ENCODE data around the gene USO1.
"Not testable (repeated sequence)": the region's sequence is repeated elsewhere in the genome, so short reads cannot be mapped to it uniquely, and the experiment has no call there.

The USO1 gene

DNA sequence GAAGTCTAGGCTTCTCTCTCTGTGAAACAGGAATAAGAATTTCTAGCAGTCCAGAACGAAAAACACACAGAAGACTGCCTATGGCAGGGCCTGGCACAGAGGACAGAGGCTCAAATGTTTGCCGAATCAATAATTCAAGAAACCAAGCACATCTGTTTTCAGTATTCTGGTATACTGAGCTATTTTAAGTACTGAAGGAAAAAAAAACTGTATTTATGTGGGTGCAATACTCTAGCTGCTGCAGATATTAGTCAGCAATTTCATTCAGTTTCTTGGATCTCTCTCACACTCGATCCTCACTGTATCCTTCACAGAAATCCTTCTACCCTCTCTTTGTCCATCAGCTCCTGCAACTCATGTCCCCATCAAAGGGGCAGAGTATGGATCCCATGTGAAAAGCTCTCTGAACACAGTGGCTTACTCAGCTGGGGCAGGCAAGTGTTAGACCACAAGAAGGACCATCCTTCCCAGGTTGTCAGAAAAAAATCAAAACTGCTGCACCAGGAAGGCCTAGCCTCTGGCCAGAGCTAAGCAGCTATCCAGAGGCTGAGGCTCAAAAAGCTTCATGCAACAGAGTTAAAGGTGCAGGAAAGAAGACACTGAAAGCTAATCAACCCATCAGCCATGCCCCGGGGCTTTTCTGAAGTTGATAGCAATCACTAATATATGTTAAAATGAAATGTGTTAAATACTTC is 9.1 kb upstream of the USO1 start:
- DNase-seq, result no peak

DNA sequence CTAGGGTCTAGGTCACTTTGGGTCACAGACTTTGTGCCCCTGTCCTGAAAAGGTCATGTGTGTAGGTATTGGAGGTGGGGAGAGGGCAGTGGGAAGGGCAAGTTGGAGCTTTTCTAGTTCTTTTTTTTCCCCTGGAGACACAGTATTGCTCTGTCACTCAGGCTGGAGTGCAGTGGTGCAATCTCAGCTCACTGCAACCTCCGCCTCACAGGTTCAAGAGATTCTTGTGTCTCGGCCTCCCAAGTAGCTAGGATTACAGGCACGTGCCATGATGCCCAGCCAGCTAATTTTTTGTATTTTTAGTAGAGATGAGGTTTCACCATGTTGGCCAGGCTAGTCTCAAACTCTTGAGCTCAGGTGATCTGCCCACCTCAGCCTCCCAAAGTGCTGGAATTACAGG is 8.3 kb upstream of the USO1 start:
- DNase-seq, result not testable (repeated sequence)

DNA sequence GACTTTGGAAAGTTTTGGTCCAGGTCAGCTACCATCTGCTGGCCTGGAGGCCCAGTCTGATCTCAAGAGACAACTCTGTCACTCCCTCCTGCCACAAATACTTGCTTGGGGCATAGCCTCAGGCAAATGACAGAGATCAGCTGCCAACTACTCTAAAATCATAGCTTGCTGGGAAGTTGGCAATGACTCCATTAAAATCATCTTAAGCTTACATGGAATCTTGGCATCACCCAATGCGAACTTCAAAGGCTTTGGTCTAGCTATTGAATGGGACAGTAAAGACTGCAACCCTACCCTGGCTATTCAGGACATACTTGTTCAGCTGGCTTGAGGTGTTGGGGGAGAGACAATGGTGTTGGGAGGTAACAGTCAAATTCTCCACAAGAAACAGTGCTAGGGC is 7.0 kb upstream of the USO1 start:
- DNase-seq, result no peak

DNA sequence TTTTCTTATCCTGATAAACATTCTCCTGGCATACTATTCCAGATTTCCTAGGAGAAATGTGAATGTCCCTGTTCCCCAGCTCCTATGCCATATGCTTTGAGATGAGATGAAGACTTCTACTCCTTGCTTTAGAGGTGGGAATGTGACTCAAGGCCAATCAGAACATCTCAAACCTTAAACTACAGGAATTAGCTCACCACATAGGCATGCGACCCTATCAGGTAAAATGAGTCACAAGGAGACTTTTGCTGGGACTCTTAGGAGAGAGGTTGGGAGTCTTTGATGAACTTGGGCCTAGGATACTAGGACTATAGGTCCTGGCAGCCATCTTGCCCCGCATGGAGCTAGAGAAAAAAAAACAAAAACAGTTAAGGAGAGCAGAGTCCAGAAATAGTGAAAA is 5.8 kb upstream of the USO1 start:
- no peak for DNase-seq

DNA sequence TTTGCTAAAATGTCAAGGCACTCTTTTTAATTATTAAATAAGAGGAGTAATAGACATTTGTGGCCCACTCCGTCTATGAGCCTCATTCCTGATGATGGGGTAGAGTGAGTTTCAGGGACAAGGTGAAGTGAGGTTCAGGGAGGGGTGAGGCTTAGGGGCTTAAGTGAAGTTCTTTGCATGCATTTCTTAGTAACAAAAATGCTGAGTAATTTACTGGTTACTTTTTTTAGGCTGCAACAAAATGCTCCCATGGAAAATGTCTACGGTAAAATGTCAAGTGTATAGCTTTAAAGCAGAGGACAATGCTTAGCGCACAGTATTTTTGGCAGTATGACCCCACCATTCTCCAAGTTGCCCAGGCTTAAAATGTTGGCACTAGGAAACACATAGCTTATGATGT is 2.0 kb upstream of the USO1 start:
- DNase-seq, result no peak

DNA sequence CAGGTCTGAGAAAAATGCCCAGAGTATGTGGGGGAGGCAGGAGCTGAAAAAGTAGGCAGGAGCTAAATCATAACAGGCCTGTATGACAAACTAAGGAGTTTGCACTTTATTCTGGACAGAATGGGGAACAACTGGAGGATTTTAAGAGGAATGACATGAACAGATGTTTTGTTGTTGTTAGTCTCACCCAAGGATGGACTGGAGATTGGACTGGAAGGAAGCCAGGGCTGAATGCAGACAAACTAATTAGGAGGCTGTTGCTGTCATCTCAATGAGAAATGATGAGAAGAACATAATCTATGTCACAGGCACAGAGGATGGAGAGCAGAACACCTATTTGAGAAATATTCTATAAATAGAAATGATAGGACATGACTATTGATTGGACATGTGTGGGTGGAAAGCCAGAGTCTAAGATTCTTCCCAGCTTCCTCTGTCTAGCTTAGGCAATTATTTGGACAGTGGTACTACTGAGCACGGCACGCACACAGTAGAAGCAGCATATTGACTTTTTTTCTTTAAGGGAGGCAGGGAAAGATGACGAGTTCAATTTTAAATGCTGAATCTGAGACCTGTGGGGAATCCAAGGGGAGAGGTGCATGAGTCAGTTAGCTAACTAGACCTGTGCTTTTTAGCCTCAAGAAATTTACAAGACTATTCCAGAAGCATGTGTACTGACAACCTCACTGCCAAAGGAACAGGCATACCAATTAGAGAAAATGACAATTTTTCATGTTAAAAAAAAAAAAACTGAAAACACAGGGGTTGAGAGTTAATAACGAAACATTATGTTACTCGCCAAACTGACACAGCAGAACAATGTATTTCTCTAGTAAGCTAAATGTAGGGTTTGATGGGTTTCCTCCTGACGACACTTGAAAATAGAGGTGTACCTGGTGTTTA is 963 bp upstream of the USO1 start:
- peak; percentile 37 for DNase-seq

DNA sequence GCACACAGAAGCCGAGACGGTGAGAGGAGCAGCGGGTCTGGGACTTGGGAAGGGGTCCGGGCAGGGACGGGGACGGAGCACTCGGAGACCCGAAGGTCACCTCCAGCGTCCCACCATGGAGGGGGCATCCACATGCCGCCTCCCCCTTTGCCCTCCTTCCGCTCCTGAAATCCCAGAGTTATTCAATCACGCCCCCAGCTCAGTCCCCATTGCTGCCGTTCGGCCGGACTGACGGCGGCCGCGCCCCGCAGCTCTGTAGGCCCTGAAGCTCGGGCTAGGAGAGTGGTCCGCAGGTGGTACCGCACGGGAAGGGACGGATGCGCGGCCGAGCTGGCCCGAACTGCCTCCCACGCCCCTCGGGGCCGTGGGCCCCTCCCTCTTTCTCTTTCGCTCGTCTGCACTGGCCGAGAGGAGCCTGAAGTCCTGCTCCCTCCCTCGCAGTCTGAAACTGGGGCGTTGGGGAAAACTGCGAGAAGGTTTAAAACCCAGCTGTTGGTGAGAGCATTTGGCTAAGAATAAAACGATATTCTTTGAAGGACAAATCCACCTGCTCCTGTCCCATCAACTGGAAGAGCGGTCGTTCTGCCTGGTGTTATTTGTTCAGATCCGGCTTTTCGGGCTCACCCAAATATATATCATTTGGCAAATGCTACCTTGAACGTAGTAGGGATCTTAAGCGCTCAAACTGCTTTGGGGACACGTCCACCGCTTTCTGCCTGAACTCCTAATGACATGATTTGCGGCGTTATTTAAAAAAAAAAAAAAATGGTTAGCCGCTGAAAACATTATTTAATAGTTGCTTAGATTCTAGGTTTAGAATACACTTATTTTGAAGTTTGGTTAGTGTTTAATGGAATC is 719 bp downstream of the USO1 start:
- no peak for DNase-seq

DNA sequence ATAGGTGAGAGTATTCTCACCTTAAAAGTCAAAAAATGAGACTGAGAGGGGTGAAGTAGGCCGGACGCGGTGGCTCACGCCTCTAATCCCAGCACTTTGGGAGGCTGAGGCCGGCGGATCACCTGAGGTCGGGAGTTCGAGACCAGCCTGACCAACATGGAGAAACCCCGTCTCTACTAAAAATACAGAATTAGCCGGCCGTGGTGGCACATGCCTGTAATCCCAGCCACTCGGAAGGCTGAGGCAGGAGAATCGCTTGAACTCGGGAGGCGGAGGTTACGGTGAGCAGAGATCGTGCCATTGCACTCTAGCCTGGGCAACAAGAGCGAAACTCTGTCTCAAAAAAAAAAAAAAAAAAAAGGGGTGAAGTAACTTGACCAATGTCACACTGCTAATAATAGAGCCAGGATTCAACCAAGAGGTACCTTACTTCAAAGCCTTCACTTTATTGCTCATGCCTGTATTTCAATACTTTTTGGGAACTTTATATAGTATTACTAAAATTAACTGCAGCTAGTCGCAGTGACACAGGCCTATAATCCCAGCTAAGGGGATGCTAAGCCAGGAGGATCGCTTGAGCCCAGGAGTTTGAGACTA is 1.7 kb downstream of the USO1 start:
- not testable (repeated sequence) for DNase-seq

DNA sequence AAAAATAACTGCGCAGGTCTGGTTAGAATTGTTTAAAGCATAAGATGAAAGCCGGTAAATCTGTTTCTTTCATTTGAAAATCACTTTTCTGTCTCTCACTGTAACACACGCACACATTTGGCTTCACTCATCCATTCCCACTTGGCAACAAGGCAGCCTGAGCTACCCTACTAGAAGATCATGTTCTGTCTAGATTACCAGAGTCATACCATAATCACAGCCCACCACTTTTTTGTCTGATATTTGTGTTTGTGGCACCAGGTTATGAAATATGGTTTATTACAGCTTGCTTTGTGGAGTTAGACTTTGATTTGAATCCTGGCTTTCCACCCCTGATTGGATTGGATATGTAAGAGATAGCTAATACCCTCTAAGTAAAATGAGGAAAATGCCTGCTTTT is 2.2 kb downstream of the USO1 start:
- no peak for DNase-seq

DNA sequence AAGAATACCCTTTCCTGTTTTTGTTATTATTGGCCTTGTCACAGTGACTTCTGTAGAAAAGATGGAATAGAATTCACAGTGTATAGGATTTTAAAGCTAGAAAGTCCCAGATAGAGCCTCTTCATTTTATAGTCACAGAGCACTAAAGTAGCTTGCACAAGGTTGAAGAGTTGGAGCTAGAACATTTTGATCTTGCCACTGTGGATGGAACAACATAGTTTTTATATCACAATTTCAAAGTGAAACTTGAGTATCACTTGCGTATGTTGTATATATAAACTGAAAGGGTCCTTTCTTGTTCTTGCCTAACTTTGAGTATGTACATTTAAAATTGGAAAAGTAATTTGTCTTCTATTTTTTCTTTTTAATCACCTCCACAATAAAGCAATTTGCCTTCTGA is 2.7 kb downstream of the USO1 start:
- no peak for DNase-seq

DNA sequence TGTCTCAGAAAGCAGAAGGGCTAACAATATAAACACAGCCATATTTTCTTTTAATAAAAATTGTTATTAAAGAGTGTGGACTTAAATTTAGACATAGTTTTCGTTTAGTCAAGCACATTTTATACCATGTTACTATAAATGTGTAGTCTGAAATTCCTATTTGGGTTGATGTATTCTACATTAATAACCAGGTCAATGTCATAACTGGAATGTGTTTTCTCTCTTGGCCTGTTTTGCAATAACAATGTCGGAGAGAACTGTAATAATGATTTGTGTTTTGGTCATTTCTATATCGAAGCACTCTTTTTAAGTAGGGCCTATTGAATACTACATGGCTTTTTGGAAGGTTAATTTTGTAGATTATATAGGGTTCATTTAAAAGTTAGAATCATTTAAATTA is 5.5 kb downstream of the USO1 start:
- DNase-seq, result no peak

DNA sequence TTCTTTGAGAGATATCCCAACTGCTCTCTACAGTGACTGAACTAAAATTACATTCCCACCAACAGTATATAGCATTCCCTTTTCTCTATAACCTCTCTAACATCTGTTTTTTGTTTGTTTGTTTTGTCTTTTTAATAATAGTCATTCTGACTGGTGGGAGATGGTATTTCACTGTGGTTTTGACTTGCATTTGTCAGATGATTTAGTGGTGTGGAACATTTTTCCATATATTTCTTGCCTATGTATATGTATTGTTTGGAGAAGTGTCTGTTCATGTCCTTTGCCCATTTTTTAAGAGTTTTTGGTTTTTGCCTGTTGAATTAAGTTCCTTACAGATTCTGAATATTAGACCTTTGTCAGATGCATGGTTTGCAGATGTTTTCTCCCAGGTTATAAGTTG is 9.0 kb downstream of the USO1 start:
- no peak for DNase-seq

DNA sequence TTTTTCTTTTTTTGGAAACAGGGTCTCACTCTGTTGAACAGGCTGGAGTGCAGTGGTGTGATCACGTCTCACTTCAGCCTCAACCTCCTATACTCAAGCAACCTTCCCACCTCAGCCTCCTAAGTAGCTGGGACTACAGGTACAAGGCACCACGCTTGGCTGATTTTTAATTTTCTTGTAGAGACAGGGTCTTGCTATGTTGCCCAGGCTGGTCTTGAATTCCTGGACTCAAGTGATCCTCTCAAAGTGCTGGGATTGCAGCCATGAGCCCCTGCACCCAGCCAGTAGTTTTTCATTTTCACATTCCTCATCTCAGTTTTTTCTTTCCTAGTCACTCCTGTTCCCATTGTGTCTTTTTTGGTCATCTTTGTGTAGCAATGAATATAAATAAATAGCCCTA is 11.1 kb downstream of the USO1 start:
- no peak for DNase-seq

DNA sequence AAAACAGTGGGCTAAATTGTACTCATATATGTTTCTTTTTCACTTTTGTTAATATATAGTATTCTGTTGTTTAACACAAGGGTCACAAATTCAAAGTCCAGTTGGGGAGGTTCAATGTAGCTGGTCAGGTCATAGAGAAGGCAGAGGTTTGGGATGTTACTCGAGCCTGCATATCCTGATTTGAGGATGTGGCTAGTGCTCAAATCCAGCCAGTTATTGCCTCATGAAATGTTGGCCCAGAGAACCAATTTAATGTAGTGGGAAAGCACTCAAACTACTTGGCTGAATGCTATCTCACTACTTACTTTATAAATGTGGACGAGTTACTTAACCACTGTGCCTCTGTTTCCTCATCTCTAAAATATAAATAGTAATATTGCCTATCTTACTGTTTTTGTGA is 12.5 kb downstream of the USO1 start:
- DNase-seq, result no peak

DNA sequence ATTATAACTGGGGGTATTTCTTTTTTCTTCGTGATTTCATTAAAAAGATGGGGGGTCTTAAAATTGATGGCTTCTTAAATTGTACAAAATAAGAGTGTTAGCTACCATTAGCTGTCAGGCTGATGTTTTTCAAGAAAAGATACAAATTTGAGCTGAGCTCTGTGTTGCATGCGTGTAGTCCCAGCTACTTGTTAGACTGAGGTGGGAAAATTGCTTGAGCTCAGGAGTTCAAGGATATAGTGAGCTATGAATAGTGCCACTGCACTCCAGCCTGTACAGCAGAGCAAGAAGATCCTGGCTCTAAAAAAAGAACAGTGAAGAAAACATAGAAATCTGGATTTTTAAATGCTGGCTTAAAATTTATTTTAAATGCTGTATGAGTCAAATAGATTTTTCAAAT is 13.0 kb downstream of the USO1 start:
- DNase-seq, result no peak

DNA sequence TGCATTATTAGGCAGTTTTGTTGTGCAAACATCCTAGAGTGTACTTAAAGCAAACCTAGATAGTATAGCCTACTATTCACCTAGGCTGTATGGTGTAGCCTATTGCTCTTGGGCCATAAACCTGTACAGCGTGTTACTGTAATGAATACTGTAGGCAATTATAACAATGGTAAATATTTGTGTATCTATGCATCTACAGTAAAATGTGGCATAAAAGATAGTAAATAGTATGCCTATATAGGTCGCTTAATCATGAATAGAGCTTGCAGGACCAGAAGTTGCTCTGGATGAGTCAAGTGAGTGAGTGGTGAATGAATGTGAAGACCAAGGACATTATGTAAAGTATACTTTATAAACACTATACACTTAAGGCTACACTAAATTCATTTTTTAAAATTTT is 16.6 kb downstream of the USO1 start:
- no peak for DNase-seq

DNA sequence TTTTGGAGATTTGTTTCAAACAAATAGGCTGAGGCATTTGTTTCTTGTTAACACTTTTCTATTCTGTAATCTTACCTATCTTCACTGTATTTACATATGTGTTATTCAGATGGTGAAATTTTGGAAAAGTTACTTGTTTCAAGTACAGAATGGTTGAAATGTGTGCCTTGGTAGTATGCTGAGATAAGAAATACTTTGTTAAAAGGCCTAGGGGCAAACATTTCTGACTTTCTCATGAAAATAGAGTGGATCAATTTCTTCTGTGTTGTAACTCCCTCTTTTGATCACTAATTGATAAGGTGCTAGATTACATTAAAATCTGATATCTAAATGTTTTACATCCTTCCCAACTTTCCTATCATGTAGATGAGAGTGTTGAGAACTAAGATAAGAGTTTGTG is 18.1 kb downstream of the USO1 start:
- no peak for DNase-seq

DNA sequence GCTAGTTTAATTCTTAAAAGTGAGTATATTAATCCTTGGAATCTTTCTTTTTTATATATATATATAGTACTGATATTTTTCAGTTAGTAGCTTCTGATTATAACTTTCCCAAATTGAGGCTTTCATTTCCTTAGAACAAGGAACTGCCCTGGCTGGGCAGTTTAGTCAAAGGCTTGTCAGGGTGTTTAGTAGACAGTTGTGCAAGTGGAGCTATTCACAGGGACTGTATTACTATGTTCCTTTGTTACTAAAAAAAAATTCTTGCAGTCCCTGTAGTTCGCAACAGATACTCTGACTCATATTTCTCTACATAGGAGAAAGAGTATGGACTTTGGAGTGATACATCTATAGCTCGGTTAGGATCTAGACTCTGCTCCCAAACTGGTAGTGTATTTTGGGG is 20.8 kb downstream of the USO1 start:
- no peak for DNase-seq

DNA sequence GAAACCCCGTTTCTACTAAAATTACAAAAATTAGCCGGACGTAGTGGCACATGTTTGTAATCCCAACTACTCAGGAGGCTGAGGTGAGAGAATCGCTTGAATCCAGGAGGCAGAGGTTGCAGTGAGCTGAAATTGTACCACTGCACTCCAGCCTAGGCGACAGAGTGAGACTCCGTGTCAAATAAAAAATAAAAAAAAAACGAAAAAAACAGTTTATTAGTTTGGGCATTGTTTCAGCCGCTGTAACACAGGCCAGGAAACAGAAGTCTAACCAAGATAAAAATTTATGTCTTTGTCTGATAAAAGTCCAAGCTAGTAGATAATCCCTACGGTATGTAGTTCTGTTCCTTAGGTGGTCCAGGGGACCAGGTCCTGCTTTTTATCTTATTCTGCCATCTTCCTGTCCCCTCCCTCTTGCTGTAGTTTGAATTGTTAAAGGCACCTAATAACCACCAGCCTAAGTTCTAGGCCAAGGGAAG is 21.4 kb downstream of the USO1 start:
- DNase-seq, result no peak

DNA sequence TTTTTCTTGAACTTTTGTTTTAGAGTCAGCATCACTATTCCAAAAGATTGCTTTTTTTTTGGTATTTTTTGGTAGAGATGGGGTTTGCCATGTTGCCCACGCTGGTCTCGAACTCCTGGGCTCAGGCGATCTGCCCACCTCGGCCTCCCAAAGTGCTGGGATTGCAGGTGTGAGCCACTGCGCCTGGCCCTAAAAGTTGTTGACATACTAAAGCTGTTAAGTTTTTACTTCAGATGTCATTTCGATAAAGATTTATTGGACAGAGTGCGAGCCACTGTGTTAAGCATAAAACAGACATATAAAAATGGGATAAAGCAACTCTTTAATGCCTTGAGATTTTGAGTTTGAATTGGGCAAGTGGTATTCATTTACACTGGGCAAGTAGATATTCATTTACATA is 28.3 kb downstream of the USO1 start:
- DNase-seq, result no peak

DNA sequence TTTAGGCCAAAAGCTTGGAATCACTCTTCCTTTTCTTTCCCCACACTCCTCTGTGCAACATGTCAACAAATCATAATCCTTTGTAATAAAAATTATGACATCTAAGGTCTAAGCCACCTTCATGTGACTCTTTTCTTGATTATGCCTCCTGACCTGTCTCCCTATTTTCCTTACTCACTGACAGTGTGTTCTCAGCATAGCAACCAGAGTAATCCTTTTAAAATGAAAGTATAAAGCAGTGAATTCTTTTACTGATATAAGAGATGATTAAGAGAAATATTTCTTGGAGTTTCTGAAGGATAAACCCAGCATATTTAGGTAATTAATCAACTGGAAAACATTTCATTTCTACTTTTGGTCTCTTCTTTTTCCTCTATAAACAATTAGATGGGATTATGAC is 44.7 kb downstream of the USO1 start:
- no peak for DNase-seq

DNA sequence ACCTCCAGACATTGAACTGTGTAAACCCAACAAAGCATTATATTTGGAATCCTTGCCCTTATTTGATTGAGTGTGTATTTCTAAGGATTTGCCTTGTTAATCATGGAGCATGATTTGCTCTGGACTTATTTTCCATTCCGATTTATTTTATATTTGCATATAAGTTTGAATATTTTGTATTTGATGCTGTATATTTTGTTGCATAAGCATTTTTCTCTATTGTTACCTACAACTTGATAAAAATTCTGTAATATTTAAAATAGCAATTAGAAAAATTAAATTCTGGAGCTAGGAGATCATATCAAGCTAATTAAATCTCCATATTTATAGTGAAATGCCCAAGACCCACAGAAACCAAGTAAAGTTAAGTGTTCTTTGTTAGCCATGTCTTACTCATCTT is 47.2 kb downstream of the USO1 start:
- DNase-seq, result no peak

DNA sequence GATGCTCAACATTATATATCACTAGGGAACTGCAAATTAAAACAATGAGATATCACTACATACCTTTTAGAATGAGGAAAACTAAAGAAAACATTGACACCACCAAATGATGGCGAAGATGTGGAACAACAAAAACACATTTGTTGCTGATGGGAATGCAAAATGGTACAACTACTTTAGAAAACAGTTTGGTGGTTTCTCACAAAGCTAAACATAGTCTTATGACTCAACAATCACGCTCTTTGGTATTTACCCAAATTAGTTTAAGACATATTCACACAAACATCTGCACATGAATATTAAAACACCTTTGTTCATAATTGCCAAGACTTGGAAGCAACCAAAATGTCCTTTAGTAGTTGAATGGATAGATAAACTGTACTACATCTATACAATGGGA is 53.2 kb downstream of the USO1 start:
- no peak for DNase-seq

Measured in NCI-H1694 (cell line).